NCI-H1436 treated with DMSO at 0.1 percent for 48 hours (cell line): ENCODE results near the gene CASP5.
"Not testable (repeated sequence)": the region's sequence is repeated elsewhere in the genome, so short reads cannot be mapped to it uniquely, and the experiment has no call there.

Experiments
- DNase-seq: peaks from one replicate; lab custom pipeline; 2025; lab: John Stamatoyannopoulos, UW

CASP5 gene

DNA sequence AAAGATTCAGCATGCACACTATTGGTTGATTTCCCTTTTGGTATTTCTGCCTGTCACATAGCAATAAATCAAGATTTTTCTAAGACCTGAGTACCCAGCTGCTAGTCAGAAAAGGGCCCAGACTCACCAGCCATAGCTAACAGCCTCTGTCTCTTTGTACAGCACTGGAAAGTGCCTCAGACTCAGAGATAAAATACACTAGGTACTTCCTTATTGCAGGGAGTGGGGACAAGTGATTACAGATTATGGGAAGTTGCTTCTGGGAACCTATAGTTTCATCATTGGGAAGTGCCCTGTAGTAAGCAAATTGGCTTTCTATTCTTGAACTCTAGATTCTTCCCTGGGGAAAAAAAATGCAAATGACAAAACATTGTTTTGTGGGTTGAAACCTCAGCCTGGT is at the start of gene CASP5:
TSS of gene CASP5 (minus strand) at position 166 of the 400 bp plus-strand sequence. CDS start at position 134, 32 bp downstream.
- DNase-seq, result no peak

DNA sequence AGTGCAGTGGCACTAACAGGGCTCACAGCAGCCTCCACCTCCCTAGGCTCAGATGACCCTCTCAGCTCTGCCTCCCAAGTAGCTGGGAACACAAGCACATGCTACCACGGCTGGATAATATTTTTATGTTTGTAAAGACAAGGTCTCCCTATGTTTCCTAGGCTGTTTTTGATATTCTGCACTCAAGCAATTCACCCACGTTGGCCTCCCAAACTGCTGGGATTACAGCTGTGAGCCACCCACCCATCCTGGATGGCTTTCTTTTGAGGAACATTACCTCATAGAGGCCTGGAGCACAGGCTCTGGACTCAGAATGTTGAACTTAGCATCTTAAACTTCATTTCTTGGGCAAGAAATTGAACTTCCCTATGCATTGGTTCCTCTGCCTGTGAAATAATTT is 49.1 kb upstream of the CASP5 start:
- not testable (repeated sequence) for DNase-seq

DNA sequence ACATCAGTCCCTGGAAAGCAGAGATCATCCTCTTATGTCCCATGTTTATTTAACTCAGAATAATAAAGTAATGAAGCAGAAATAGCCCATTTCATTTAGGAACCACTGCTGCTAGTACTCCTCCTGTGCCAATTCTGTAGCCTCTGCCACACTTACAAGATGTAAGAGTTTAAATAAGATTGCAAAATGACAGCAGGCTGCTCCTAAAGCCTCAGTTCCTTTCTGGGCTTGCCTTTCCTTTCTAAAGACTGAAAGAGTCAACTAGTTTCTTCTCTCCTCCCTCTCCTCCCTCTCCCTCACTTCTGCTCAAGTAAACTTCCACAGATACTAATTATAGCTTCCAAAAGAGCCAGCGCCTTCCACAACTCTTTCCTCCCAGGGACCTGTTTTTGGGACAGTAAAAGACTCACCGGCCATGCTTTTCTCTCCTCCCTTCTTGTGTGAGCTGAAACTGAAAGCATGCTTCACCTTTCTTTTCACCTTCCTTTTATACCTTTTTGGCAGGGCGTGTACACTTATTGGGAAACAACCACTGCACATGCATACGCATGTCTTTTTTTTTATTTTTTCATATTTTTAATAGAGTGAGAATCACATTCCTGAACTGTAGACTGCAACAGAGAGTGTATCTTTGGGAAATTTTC is 48.2 kb upstream of the CASP5 start:
- no peak for DNase-seq

DNA sequence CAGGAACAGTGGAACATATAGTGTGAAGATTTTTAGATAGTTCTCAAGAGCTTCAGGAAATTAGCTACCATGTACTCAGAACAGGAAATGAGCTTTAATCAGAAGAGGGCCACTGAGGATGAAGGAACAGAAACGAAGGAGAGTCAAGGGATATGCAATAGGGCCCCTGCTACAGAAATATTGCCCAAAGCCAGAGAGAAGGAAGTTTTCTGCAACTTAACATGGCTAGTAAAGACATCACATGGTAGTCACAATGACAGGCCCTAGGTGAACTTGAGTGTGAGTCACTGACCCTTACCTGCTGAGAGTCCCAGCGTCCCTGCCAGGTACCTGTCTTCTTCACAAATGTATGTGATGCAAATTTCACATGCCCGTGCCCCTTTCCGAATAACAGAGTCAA is 47.3 kb upstream of the CASP5 start:
- no peak for DNase-seq

GRCh38 chr11:105069749-105070148 is 46.8 kb upstream of the CASP5 start:
- not testable (repeated sequence) for DNase-seq

DNA sequence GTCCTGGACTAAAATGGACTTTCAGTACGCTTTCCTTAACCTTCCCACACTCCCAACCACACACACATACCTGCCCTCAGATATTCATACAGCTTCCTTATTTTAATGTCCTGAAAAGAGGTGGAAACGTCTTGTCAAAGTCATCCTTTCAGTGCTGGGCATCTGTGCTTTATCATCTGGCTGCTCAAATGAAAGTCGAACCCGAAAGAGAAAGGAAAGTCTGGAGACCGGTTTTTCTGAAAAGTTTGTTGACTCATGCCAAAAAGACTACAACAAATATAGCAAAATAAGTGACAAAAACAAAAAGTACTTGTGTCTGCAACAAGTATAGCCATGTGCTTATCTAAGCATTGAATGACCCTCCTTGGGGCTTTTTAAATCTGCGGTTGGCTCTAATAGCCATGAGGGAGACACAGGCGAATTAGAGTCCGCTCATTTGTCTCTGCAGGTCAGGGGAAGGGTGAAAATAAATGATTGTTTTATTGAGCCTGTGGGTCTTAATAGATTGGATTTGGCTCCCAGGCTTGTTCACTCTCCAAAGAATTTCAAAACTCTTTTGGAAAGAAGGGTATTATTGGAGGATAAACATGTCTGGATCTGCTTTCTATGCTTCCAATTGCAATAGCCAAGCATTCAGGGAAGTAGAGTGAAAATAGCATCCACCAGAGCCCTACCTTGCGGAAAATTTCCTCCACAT is 40.4 kb upstream of the CASP5 start:
- not testable (repeated sequence) for DNase-seq

DNA sequence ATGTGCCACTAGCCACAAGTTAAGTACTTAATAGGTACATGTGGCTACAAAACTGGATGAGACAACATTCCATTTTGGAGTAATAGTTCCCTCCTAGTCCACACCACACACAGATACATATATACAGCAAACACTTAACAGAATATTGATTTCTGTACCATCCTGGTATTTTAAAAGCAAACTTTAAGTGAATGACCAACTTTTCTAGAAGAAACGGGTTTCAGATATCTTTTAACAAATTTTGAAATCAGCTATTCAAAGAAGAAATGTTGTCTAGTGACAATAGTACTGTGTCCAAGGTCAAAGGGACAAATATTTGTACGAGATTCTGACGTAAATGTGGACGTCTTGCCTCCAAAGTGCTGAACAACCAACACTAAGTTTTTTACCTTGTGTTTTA is 34.5 kb upstream of the CASP5 start:
- DNase-seq, result no peak

DNA sequence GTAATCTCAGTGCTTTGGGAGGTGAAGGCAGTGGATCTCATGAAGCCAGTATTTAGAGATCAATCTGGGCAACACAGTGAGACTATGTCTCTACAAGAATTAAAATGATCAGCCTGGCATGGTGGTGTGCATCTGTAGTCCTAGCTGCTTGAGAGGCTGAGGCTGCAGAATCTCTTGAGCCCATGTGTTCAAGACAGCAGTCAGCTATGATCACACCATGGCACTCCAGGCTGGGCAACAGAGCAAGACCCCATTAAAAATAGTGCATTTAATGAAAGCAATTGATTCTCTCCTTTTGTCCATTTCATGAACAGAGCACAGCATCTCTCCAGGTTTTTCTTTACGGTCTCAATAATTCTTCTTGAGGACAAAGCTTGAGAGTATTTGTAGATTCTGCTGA is 33.5 kb upstream of the CASP5 start:
- no peak for DNase-seq

- DNase-seq, result no peak
Measured at GRCh38 chr11:105054723-105055493, 31.9 kb upstream of the CASP5 start.

DNA sequence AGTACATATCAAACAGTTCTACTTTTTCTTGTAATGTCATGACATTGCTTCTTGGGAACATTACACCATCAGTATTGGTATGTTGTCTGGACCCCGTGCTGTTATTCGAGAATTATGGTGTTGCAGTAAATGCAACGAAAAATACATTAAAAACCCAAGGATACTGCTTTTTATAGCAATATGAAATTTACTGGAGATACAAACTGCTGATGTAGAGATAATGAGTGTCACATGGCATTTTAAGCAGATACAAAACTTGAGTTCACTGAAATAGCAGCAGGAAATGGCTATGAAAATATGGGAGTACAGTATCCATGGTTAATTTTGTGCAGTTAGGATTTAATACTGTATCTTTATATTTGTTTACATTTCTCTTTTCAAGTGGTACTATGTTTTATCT is 29.5 kb upstream of the CASP5 start:
- no peak for DNase-seq

DNA sequence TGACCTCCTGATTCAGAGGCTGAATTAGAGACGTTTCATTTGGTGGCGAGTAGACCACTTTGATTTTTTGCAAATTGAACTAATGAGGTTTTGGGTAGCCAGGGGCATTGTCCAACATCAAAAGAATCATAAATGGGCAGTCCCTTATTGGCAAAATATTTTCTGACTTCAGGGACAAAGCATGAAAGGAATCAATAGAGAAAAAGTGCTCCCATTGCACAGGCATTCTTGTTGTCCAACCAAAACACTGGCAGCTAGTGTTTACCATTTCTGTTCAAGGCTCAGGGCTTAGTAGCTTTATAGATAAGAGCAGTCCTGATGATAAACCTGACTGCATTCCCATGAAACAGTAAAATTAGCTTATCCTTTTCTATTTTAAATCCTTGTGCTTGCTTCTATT is 28.6 kb upstream of the CASP5 start:
- no peak for DNase-seq

DNA sequence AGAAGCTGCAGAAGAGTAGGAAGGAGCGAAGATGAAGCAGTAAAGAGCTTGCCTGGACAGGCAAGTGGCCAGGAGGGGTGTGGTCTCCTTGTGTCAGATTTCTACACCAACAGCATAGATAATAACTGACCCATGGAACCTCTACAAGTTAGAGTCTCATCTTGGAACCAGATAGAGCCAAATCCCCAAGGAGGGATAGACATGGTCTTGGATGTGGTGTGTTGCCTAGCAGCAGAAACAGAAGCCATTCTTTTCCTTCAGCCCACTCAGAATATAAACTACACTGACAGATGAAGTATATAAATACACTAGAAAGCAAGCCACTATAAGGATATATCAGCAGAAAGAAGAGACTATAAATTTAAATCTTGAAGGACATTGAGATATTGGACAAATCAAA is 26.5 kb upstream of the CASP5 start:
- DNase-seq, result no peak

DNA sequence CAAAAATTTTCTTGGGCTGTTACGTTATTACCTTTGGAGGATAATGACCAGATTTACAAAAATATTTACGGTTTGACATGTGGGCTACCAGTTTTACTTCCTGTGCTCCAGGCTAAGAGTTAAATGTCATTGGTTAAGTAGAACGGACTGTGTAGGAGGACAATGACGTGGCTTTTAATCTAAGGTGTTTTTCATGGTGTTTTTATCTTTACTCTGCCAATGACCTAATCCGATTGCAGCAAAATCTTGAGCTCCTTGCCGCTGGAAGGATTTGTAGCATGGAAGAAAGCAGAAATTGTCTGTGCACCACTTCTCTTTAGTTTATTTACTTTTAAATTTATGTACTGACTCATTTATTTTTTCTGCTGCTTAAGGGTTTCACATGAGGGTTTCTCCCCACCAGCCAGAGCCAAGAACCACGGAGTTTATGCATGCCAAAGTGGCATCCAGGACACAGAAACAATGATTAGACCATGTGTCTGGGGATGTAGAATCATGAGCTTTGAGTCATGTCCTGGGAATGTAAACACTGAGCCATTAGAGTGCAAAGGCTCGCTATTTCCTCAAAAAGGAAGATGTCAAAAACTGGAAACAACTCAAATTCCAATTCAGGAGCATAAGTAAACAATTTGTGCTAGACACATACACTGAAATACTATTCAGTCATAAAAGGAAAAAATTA is 24.1 kb upstream of the CASP5 start:
- no peak for DNase-seq

DNA sequence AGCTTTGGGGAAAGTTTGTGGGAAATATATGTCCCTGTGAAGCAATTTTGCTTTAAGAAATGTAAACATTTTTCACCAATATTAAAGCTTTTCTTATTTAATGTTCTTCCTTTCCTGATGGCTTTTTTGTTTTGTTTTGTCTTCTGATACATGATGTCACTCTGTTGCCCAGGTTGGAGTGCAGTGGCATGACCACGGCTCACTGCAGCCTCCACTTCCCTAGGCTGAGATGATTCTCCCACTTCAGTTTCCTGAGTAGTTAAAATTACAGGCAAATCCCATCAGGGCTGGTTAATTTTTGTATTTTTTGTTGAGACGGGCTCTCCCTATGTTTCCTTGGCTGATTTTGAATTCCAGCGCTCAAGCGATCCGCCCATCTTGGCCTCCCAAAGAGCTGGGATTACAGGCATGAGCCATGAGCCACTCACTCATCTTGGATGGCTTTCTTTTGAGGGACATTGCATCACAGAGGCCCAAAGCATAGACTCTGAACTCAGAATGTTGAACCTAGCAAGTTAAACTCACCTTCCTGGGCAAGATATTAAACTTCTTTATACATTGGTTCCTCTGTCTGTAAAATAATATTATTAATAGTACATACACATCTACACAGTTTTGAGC is 22.8 kb upstream of the CASP5 start:
- no peak for DNase-seq

DNA sequence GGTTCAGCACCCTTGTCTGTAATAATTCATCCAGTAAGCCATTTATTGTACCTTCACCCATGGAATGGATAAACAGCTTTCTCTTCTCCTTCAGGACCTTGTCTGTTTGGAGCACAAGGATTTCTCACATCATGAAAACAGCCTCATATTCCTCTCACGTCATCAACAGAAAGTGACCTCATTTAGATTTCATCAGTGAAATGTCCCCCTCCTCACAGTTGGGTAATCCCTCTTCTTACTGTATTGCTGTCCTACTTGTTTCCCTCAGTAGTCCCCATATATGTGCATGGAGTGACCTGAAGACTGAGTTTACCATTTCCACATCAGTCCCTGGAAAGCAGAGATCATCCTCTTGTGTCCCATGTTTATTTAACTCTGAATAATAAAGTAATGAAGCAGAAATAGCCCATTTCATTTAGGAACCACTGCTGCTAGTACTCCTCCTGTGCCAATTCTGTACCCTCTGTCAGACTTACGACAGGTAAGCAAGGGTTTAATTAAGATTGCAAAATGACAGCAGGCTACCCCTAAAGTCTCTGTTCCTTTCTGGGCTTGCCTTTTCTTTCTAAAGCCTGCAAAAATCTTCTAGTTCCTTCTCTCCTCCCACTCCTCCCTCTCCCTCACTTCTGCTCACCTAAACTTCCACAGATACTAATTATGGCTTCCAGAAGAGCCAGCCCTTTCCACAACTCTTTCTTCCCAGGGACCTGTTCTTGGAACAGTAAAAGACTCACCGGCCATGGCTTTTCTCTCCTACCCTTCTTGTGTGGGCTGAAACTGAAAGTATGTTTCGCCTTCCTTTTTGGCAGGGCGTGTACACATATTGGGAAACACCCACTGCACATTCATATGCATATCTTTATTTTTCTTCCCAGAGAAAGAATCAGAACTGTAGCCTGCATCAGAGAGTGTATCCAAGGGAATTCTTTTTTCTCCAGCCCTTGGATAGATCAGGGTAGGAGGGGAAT is 21.9 kb upstream of the CASP5 start, which contains the start of gene CARD16:
TSS of gene CARD16 (minus strand) at position 779 of the 968 bp plus-strand sequence. CDS start at position 741, 38 bp downstream.
- not testable (repeated sequence) for DNase-seq

- no peak for DNase-seq
Measured at GRCh38 chr11:105042178-105042577, 19.2 kb upstream of the CASP5 start.

- no peak for DNase-seq
Measured at GRCh38 chr11:105040703-105041102, 17.7 kb upstream of the CASP5 start.

- no peak for DNase-seq
Measured at GRCh38 chr11:105034813-105035620, 12.0 kb upstream of the CASP5 start, which contains the start of gene CASP1. Gene CASP1 (minus strand): TSS chr11:105035144. CDS start chr11:105035113, 31 bp downstream.

- not testable (repeated sequence) for DNase-seq
Measured at GRCh38 chr11:105034388-105034787, 11.4 kb upstream of the CASP5 start.

DNA sequence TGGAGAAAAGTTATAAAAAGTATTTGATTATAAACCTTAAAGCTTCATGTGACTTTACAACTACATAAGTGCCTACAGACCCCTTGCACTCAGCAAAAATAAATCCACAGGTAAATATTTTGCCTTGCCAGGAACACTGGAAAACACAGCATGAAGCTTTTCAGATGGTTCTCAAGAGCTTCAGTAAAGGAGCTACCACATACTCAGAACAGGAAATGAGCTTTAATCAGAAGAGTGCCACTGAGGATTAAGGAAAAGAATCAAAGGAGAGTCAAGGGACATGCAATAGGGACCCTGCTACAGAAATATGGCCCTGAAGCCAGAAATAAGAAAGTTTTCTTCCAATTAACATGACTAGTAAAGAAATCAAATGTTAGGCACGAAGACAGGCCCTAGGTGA is 10.8 kb upstream of the CASP5 start:
- no peak for DNase-seq
